ENCODE measurements around the gene DHX40.
"Not testable (repeated sequence)": the region's sequence is repeated elsewhere in the genome, so short reads cannot be mapped to it uniquely, and the experiment has no call there.

DNA sequence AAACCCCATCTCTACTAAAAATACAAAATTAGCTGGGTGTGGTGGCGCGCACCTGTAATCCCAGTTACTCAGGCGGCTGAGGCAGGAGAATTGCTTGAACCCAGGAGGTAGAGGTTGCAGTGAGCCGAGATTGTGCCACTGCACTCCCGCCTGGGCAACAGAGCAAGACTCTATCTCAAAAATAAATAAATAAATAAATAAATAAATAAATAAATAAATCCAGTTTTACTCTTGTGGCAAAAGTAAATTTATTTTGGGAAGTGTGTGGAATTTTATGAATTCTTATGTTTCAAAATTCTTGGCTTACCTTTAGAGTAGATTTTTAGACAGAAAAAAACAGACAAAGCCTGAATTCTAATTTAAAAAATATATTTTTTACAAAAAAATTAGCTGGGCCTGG lies 3.7 kb downstream of the DHX40 start:
- TF ChIP-seq EP300, POLR2AphosphoS5 (IDR thresholded peaks at IDR 0.05): not testable (repeated sequence)
